HCT116 (cell line): ENCODE results near the gene SRPK2. TPM values are rescaled to one million over a fixed set of nuclear protein-coding genes. Genes with fewer than 3 reads are reported as not detected.

Experiments used
- ATAC-seq: fragments of 200-7000 bp; cut with Tn5 transposase; 2 replicates; pipeline ENCODE4 v1.9.1; 2020; ENCODE audit warnings: mild to moderate bottlenecking, moderate library complexity
- BruUV-seq: library from RNA; stranded (reverse); fragments of 400-500 nt; replicated peaks from 2 replicates; lab custom pipeline; 2021; lab: Mats Ljungman, UMichigan
- CTCF ChIA-PET: fragments of 300-600 bp; sonication (Branson Sonifier 250); formaldehyde crosslinking; loops from one replicate; lab custom pipeline; 2021; ENCODE audit warnings: antibody characterized with exemption; lab: Charles Lee
- POLR2A ChIA-PET: fragments of 300-600, 350-600 bp; sonication (Branson Sonifier 250); formaldehyde crosslinking; loops from one replicate; lab custom pipeline; 2021; ENCODE audit warnings: antibody characterized with exemption; lab: Charles Lee
- RAD21 ChIA-PET, 2 experiments: fragments of 300-600 bp; sonication (Branson Sonifier 250); formaldehyde crosslinking; loops; one replicate each; lab custom pipeline; 2023; ENCODE audit warnings: low total read pairs in 2 of 2; ENCODE audit not compliant: uncharacterized antibody in 2 of 2, unreplicated experiment in 2 of 2, low non-redundant PET in 1 of 2; lab: Charles Lee
- DNase-seq: peaks from one replicate; pipeline ENCODE4 v3.0.0-alpha.2; 2010; ENCODE audit warnings: low read depth, low spot score
- H2AFZ ChIP-seq: fragments of 200-600 bp; shearing (Covaris generic), sonication (generic); 2 replicates; pipeline ENCODE4 v1.6.1; 2017; ENCODE audit warnings: low read depth, mixed run types, mixed read lengths, antibody characterized with exemption, low read length; ENCODE audit not compliant: poor library complexity, severe bottlenecking
- H3K27ac ChIP-seq: 2 replicates; pipeline ENCODE4 v1.5.1; 2012; ENCODE audit warnings: low read depth, low read length
- H3K27me3 ChIP-seq: fragments of 200-600 bp; sonication (generic); 2 replicates; pipeline ENCODE4 v1.6.1; 2016; ENCODE audit warnings: mixed run types, low read length, mixed read lengths; ENCODE audit not compliant: insufficient read depth
- H3K36me3 ChIP-seq, 2 experiments: fragments of 200-500 bp in 1 of 2; fragments of 200-600 bp in 1 of 2; sonication (Bioruptor generic) in 1 of 2; sonication (generic) in 1 of 2; 2 replicates each; pipeline versions ENCODE4 v1.5.1 to v1.6.1; 2014 to 2016; ENCODE audit warnings: low read length in 2 of 2, inconsistent platforms in 1 of 2, mixed read lengths in 1 of 2, mixed run types in 1 of 2; ENCODE audit not compliant: insufficient read depth in 2 of 2, control insufficient read depth in 1 of 2
- H3K4me1 ChIP-seq, 2 experiments: fragments of 200-600 bp in 1 of 2; sonication (generic) in 1 of 2; 2 replicates each; pipeline versions ENCODE4 v1.5.1 to v1.6.1; 2012 to 2017; ENCODE audit warnings: low read length in 2 of 2, inconsistent platforms in 1 of 2, mild to moderate bottlenecking in 1 of 2, mixed read lengths in 1 of 2, mixed run types in 1 of 2, moderate library complexity in 1 of 2; ENCODE audit not compliant: insufficient read depth in 2 of 2, control insufficient read depth in 1 of 2
- H3K4me2 ChIP-seq: fragments of 200-600 bp; sonication (generic); 2 replicates; pipeline ENCODE4 v1.6.1; 2017; ENCODE audit warnings: mixed run types, low read length, mixed read lengths
- H3K4me3 ChIP-seq, 2 experiments: fragments of 200-600 bp in 1 of 2; sonication (generic) in 1 of 2; replicated peaks in 1 of 2; 2 replicates each; pipeline ENCODE4 v1.5.1; 2011 to 2016; ENCODE audit warnings: low read length in 2 of 2, control low read depth in 1 of 2, low read depth in 1 of 2, mild to moderate bottlenecking in 1 of 2, mixed read lengths in 1 of 2, mixed run types in 1 of 2
- H3K79me2 ChIP-seq: fragments of 200-600 bp; sonication (generic); 2 replicates; pipeline ENCODE4 v1.6.1; 2017; ENCODE audit warnings: mild to moderate bottlenecking, mixed run types, low read length, moderate library complexity, mixed read lengths; ENCODE audit not compliant: insufficient read depth
- H3K9ac ChIP-seq: fragments of 200-600 bp; sonication (generic); 2 replicates; pipeline ENCODE4 v1.6.1; 2016; ENCODE audit warnings: low read length, mixed read lengths
- H3K9me2 ChIP-seq: fragments of 200-600 bp; sonication (generic), shearing (Covaris generic); 2 replicates; pipeline ENCODE4 v1.6.1; 2017; ENCODE audit warnings: mixed run types, mild to moderate bottlenecking, moderate library complexity; ENCODE audit not compliant: insufficient read depth
- H3K9me3 ChIP-seq, 2 experiments: fragments of 200-500 bp in 1 of 2; fragments of 200-600 bp in 1 of 2; sonication (Bioruptor generic) in 1 of 2; sonication (generic) in 1 of 2; 2 replicates each; pipeline ENCODE4 v1.6.1; 2014 to 2017; ENCODE audit warnings: low read length in 2 of 2, mixed read lengths in 2 of 2, inconsistent platforms in 1 of 2, low read depth in 1 of 2, mild to moderate bottlenecking in 1 of 2, mixed run types in 1 of 2, moderate library complexity in 1 of 2; ENCODE audit not compliant: control insufficient read depth in 1 of 2, insufficient read depth in 1 of 2
- H4K20me1 ChIP-seq: fragments of 200-600 bp; sonication (generic), shearing (Covaris generic); 2 replicates; pipeline ENCODE4 v1.6.1; 2017; ENCODE audit warnings: mixed run types, mild to moderate bottlenecking, moderate library complexity; ENCODE audit not compliant: insufficient read depth
- EGR1 ChIP-seq: IDR thresholded peaks from 2 replicates; pipeline ENCODE4 v1.6.1; 2012; ENCODE audit warnings: low read depth
- SIN3A ChIP-seq: IDR thresholded peaks from 2 replicates; pipeline ENCODE4 v1.6.1; 2012; ENCODE audit warnings: low read depth
- SP1 ChIP-seq: IDR thresholded peaks from 2 replicates; pipeline ENCODE4 v1.6.1; 2012; ENCODE audit warnings: low read depth
- TCF7L2 ChIP-seq: IDR thresholded peaks from 2 replicates; pipeline ENCODE4 v1.7.0; 2011; ENCODE audit warnings: borderline replicate concordance, inconsistent platforms; ENCODE audit not compliant: insufficient read depth, insufficient read length; ENCODE audit errors: extremely low read depth
- ZBTB33 ChIP-seq: IDR thresholded peaks from 2 replicates; pipeline ENCODE4 v1.6.1; 2011; ENCODE audit warnings: mild to moderate bottlenecking, low read length, moderate library complexity; ENCODE audit not compliant: insufficient replicate concordance; ENCODE audit errors: extremely low read depth
- ZNF274 ChIP-seq: fragments of 200-500 bp; sonication (Bioruptor generic); IDR thresholded peaks from 2 replicates; pipeline ENCODE4 v1.6.1; 2014; ENCODE audit warnings: mild to moderate bottlenecking, low read depth, low read length, inconsistent platforms
- intact Hi-C: fragments of 100-400 bp; cut with micrococcal nuclease; formaldehyde crosslinking; loops from 2 replicates; pipeline ENCODE4 v1.10.0; 2022
- total RNA-seq: library from RNA; stranded (reverse); gene quantifications from one replicate; pipeline ENCODE4 v1.2.1, GENCODE V29; 2021; ENCODE audit not compliant: unreplicated experiment

SRPK2 gene
- total RNA-seq, 1 experiment from 2014 or later: 37.4 TPM

GRCh38 chr7:105315357-105315756 is 73.4 kb downstream of the SRPK2 start:
- Histone ChIP-seq H3K36me3 (no peaks in the 10 kb centered on the region), H3K27me3 (no peaks in the 10 kb centered on the region), H4K20me1 (no peaks in the 10 kb centered on the region; the same call in 1 of the 2 replicates), H3K9me3 (no peaks in the 10 kb centered on the region), H3K4me3 (no peak overlapping the region), H2AFZ (no peak overlapping the region), H3K27ac (no peak overlapping the region), H3K4me1 (peaks cover 7 to 13% of the 10 kb centered on the region in 2 experiments; a peak in 2 of 4 replicates), H3K79me2 (peaks cover 69% of the 10 kb centered on the region), H3K9me2 (no peaks in the 10 kb centered on the region), H3K9ac (no peak overlapping the region), H3K4me2 (no peak overlapping the region)
- no TSS peak for BruUV-seq
- TF ChIP-seq EGR1: no peak
- no peak for TF ChIP-seq ZNF274
- no peak for TF ChIP-seq SP1
- no peak for TF ChIP-seq TCF7L2
- TF ChIP-seq SIN3A: no peak
- no peak for TF ChIP-seq ZBTB33
- ChIA-PET RAD21 (no interaction called here), CTCF (no interaction called here), POLR2A (no interaction called here)
- DNase-seq: no peak
- ATAC-seq: no peak
- intact Hi-C loops: no loop called here
